Left renal cortex interstitium (tissue), 4 donors: ENCODE results near the gene ADPRHL1. TPM values are rescaled to one million over a fixed set of nuclear protein-coding genes. Genes with fewer than 3 reads are reported as not detected.

ENCODE experiments used
- DNase-seq, 4 donors: peaks; one replicate each; pipeline ENCODE4 v3.0.0-alpha.2; 2013; ENCODE audit warnings: low read depth in 4 of 4, low spot score in 2 of 4, missing footprints in 1 of 4
- polyA plus RNA-seq, 4 donors: library from polyadenylated mRNA; unstranded; fragments of 120-200 nt; gene quantifications; one replicate each; pipeline ENCODE4 v1.2.1, GENCODE V29; 2013; ENCODE audit not compliant: insufficient read length in 4 of 4

Gene ADPRHL1
- polyA plus RNA-seq, 4 donors, result 3.1 to 6.1 (median 4.7) TPM

GRCh38 chr13:113420232-113420631 is 33.1 kb downstream of the ADPRHL1 start:
- DNase-seq, result no peak

- DNase-seq, result no peak
Observed at GRCh38 chr13:113419531-113420193, 33.6 kb downstream of the ADPRHL1 start.

- DNase-seq, result no peak
Observed at GRCh38 chr13:113418722-113419049, 34.6 kb downstream of the ADPRHL1 start.

GRCh38 chr13:113417836-113418721 is 35.2 kb downstream of the ADPRHL1 start:
- no peak for DNase-seq

GRCh38 chr13:113417008-113417751 is 36.1 kb downstream of the ADPRHL1 start:
- DNase-seq, result no peak

GRCh38 chr13:113415825-113416224 is 37.5 kb downstream of the ADPRHL1 start:
- DNase-seq, result no peak

GRCh38 chr13:113415032-113415431 is 38.3 kb downstream of the ADPRHL1 start:
- no peak for DNase-seq

- DNase-seq, result no peak
Observed at GRCh38 chr13:113414335-113414734, 39.0 kb downstream of the ADPRHL1 start.

- no peak for DNase-seq
Observed at GRCh38 chr13:113413898-113414282, 39.4 kb downstream of the ADPRHL1 start.

- DNase-seq, result no peak
Observed at GRCh38 chr13:113413178-113413897, 40.0 kb downstream of the ADPRHL1 start.

GRCh38 chr13:113412440-113412839 is 40.8 kb downstream of the ADPRHL1 start:
- no peak for DNase-seq

GRCh38 chr13:113411216-113412023 is 41.9 kb downstream of the ADPRHL1 start:
- DNase-seq, result no peak

- DNase-seq, result peak in 1 of 4 donors; percentile 53
Observed at GRCh38 chr13:113410472-113411201, 42.7 kb downstream of the ADPRHL1 start.

GRCh38 chr13:113408562-113408961 is 44.7 kb downstream of the ADPRHL1 start:
- DNase-seq, result no peak

- DNase-seq, result no peak
Observed at GRCh38 chr13:113407531-113408393, 45.5 kb downstream of the ADPRHL1 start.

- DNase-seq, result no peak
Observed at GRCh38 chr13:113407103-113407530, 46.2 kb downstream of the ADPRHL1 start.

- DNase-seq, result no peak
Observed at GRCh38 chr13:113406321-113407102, 46.8 kb downstream of the ADPRHL1 start.
